CD8-positive, alpha-beta memory T cell (primary cell): Measurements from ENCODE around the gene FAM200C. TPM values are rescaled to one million over a fixed set of nuclear protein-coding genes. Genes with fewer than 3 reads are reported as not detected.

ENCODE experiments used
- CTCF ChIA-PET: fragments of 350-600 bp; sonication (Branson Sonifier 250); formaldehyde crosslinking; loops from one replicate; lab custom pipeline; 2021; ENCODE audit warnings: antibody characterized with exemption; lab: Charles Lee
- POLR2A ChIA-PET: fragments of 350-600 bp; sonication (Branson Sonifier 250); formaldehyde crosslinking; loops from one replicate; lab custom pipeline; 2021; ENCODE audit warnings: antibody characterized with exemption; lab: Charles Lee
- DNase-seq, 5 donors: peaks; one replicate each; pipeline versions ENCODE4 v3.0.0 to v3.0.0-alpha.2; 2020 to 2022; ENCODE audit warnings: mixed read lengths in 1 of 5
- H3K27ac ChIP-seq: one replicate; pipeline ENCODE4 v1.7.0; 2013; ENCODE audit warnings: low read depth, mild to moderate bottlenecking, low read length, moderate library complexity
- H3K27me3 ChIP-seq: 2 replicates; pipeline ENCODE4 v1.7.0; 2013; ENCODE audit warnings: low read length, mild to moderate bottlenecking; ENCODE audit not compliant: insufficient read depth, poor library complexity, severe bottlenecking
- H3K36me3 ChIP-seq: 2 replicates; pipeline ENCODE4 v1.7.0; 2013; ENCODE audit warnings: mild to moderate bottlenecking, low read length, moderate library complexity; ENCODE audit not compliant: insufficient read depth
- H3K4me1 ChIP-seq: 2 replicates; pipeline ENCODE4 v1.7.0; 2013; ENCODE audit warnings: mild to moderate bottlenecking, low read length, moderate library complexity; ENCODE audit not compliant: insufficient read depth
- H3K4me3 ChIP-seq: 2 replicates; pipeline ENCODE4 v1.7.0; 2013; ENCODE audit warnings: mild to moderate bottlenecking, low read length
- H3K9me3 ChIP-seq: 2 replicates; pipeline ENCODE4 v1.7.0; 2013; ENCODE audit warnings: mild to moderate bottlenecking, low read length
- H3K27ac Mint-ChIP-seq, 8 donors: one replicate each; pipeline ENCODE4 v1.8.0; 2020 to 2021; ENCODE audit warnings: mixed read lengths in 8 of 8, mild to moderate bottlenecking in 6 of 8, inconsistent platforms in 3 of 8, moderate library complexity in 3 of 8
- H3K27me3 Mint-ChIP-seq, 2 donors: one replicate each; pipeline ENCODE4 v1.8.0; 2020 to 2021; ENCODE audit warnings: mixed read lengths in 2 of 2, mild to moderate bottlenecking in 1 of 2, moderate library complexity in 1 of 2
- H3K36me3 Mint-ChIP-seq, 3 donors: one replicate each; pipeline ENCODE4 v1.8.0; 2020 to 2021; ENCODE audit warnings: mixed read lengths in 3 of 3, inconsistent platforms in 1 of 3, mild to moderate bottlenecking in 1 of 3
- H3K4me1 Mint-ChIP-seq, 3 donors: one replicate each; pipeline ENCODE4 v1.8.0; 2020 to 2021; ENCODE audit warnings: mixed read lengths in 3 of 3, inconsistent platforms in 1 of 3, mild to moderate bottlenecking in 1 of 3
- H3K4me3 Mint-ChIP-seq, 7 donors: one replicate each; pipeline ENCODE4 v1.8.0; 2020 to 2021; ENCODE audit warnings: mixed read lengths in 7 of 7, mild to moderate bottlenecking in 6 of 7, moderate library complexity in 4 of 7, inconsistent platforms in 2 of 7
- H3K9me3 Mint-ChIP-seq, 5 donors: one replicate each; pipeline ENCODE4 v1.8.0; 2020 to 2022; ENCODE audit warnings: mixed read lengths in 5 of 5, mild to moderate bottlenecking in 3 of 5, moderate library complexity in 2 of 5, inconsistent platforms in 1 of 5
- polyA plus RNA-seq: library from polyadenylated mRNA; unstranded; fragments of 300-500 nt; fragmentation: Illumina TruSeq; gene quantifications from one replicate; pipeline ENCODE4 v1.2.3, GENCODE V29; 2021
- total RNA-seq, 2 experiments: library from RNA; stranded (reverse); gene quantifications; one replicate each; pipeline ENCODE4 v1.2.3, GENCODE V29; 2021

Gene FAM200C
- total and polyA plus RNA-seq, 3 experiments from 2014 or later: 0.12 to 1.2 (median 1.0) TPM

GRCh38 chr5:160357394-160357793, 42.5 kb downstream of the FAM200C start:
- no peaks in the 10 kb centered on the region for H3K36me3 ChIP-seq
- POLR2A ChIA-PET: no interaction called here
- H3K27me3 ChIP-seq: no peaks in the 10 kb centered on the region
- Mint-ChIP-seq H3K36me3 (no peaks in the 10 kb centered on the region), H3K4me3 (no peak overlapping the region), H3K9me3 (no peaks in the 10 kb centered on the region), H3K27ac (no peak overlapping the region), H3K4me1 (no peaks in the 10 kb centered on the region), H3K27me3 (peaks cover 8 to 26% of the 10 kb centered on the region in 2 donors)
- no peak overlapping the region for H3K4me3 ChIP-seq
- no peak overlapping the region for H3K27ac ChIP-seq
- no peaks in the 10 kb centered on the region for H3K4me1 ChIP-seq
- CTCF ChIA-PET: interaction anchor here (0.8 kb wide), 1 partner anchor 12 kb away, joined by 3 read pairs; no protein-coding TSS in a partner anchor
- DNase-seq: no peak
- H3K9me3 ChIP-seq: no peaks in the 10 kb centered on the region

GRCh38 chr5:160356550-160357347, 43.1 kb downstream of the FAM200C start:
- Mint-ChIP-seq H3K4me1 (no peaks in the 10 kb centered on the region), H3K27ac (no peak overlapping the region), H3K4me3 (no peak overlapping the region), H3K9me3 (no peaks in the 10 kb centered on the region), H3K36me3 (no peaks in the 10 kb centered on the region), H3K27me3 (peaks cover 5 to 20% of the 10 kb centered on the region in 2 donors)
- no peaks in the 10 kb centered on the region for H3K4me1 ChIP-seq
- POLR2A ChIA-PET: no interaction called here
- H3K36me3 ChIP-seq: no peaks in the 10 kb centered on the region
- CTCF ChIA-PET: no interaction called here
- no peak overlapping the region for H3K4me3 ChIP-seq
- no peaks in the 10 kb centered on the region for H3K27me3 ChIP-seq
- DNase-seq: no peak
- no peaks in the 10 kb centered on the region for H3K9me3 ChIP-seq
- H3K27ac ChIP-seq: no peak overlapping the region

GRCh38 chr5:160354666-160355065, 45.2 kb downstream of the FAM200C start:
- Histone ChIP-seq H3K9me3 (no peaks in the 10 kb centered on the region), H3K4me1 (no peaks in the 10 kb centered on the region), H3K27ac (no peak overlapping the region), H3K36me3 (no peaks in the 10 kb centered on the region), H3K4me3 (no peak overlapping the region), H3K27me3 (no peaks in the 10 kb centered on the region)
- Mint-ChIP-seq H3K4me3 (no peak overlapping the region), H3K36me3 (no peaks in the 10 kb centered on the region), H3K9me3 (no peaks in the 10 kb centered on the region), H3K27ac (no peak overlapping the region), H3K27me3 (peaks cover 3 to 7% of the 10 kb centered on the region in 2 donors), H3K4me1 (no peaks in the 10 kb centered on the region)
- ChIA-PET POLR2A (no interaction called here), CTCF (interaction anchor here (1.4 kb wide), 1 partner anchor 10 kb away, joined by 7 read pairs; no protein-coding TSS in a partner anchor)
- no peak for DNase-seq

GRCh38 chr5:160353379-160353778, 46.5 kb downstream of the FAM200C start:
- Mint-ChIP-seq H3K4me1 (no peaks in the 10 kb centered on the region), H3K36me3 (no peaks in the 10 kb centered on the region), H3K9me3 (no peaks in the 10 kb centered on the region), H3K27ac (peak overlapping the region in 1 of 8 donors; percentile 35), H3K27me3 (peaks cover 3% of the 10 kb centered on the region in 2 donors), H3K4me3 (no peak overlapping the region)
- Histone ChIP-seq H3K9me3 (no peaks in the 10 kb centered on the region), H3K4me3 (no peak overlapping the region), H3K4me1 (no peaks in the 10 kb centered on the region), H3K27ac (no peak overlapping the region), H3K36me3 (no peaks in the 10 kb centered on the region), H3K27me3 (no peaks in the 10 kb centered on the region)
- CTCF ChIA-PET: interaction anchor here (0.6 to 1.2 kb wide), 2 partner anchors 8 to 11 kb away, joined by 3 read pairs; no protein-coding TSS in a partner anchor
- POLR2A ChIA-PET: no interaction called here
- no peak for DNase-seq

- no peaks in the 10 kb centered on the region for H3K4me1 ChIP-seq
- peaks cover under 1 to 3% of the 10 kb centered on the region in 2 donors for H3K27me3 Mint-ChIP-seq
- no peaks in the 10 kb centered on the region for H3K9me3 ChIP-seq
- no peaks in the 10 kb centered on the region for H3K36me3 ChIP-seq
- H3K27ac ChIP-seq: no peak overlapping the region
- H3K4me1 Mint-ChIP-seq: no peaks in the 10 kb centered on the region
- POLR2A ChIA-PET: no interaction called here
- no peaks in the 10 kb centered on the region for H3K9me3 Mint-ChIP-seq
- no peak for DNase-seq
- H3K4me3 ChIP-seq: no peak overlapping the region
- no peaks in the 10 kb centered on the region for H3K36me3 Mint-ChIP-seq
- H3K27me3 ChIP-seq: no peaks in the 10 kb centered on the region
- H3K27ac Mint-ChIP-seq: no peak overlapping the region
- CTCF ChIA-PET: no interaction called here
- H3K4me3 Mint-ChIP-seq: no peak overlapping the region
Measured at GRCh38 chr5:160352308-160352707, 47.5 kb downstream of the FAM200C start.

- no peak for DNase-seq
- Histone ChIP-seq H3K36me3 (no peaks in the 10 kb centered on the region), H3K9me3 (no peaks in the 10 kb centered on the region), H3K27me3 (no peaks in the 10 kb centered on the region), H3K4me3 (no peak overlapping the region), H3K27ac (no peak overlapping the region), H3K4me1 (no peaks in the 10 kb centered on the region)
- ChIA-PET CTCF (interaction anchor here (8.9 kb wide), 1 partner anchor 330 kb away, joined by 71 read pairs; no protein-coding TSS in a partner anchor), POLR2A (interaction anchor here (0.7 kb wide), 1 partner anchor 77 kb away, joined by 5 read pairs; no protein-coding TSS in a partner anchor)
- Mint-ChIP-seq H3K27me3 (peaks cover 0 to 8% of the 10 kb centered on the region in 2 donors), H3K9me3 (no peaks in the 10 kb centered on the region), H3K4me3 (no peak overlapping the region), H3K4me1 (peaks cover 0 to 4% (median 4%) of the 10 kb centered on the region in 3 donors), H3K36me3 (no peaks in the 10 kb centered on the region), H3K27ac (no peak overlapping the region)
Measured at GRCh38 chr5:160349935-160350303, 49.9 kb downstream of the FAM200C start.

GRCh38 chr5:160349249-160349934, 50.5 kb downstream of the FAM200C start:
- peaks cover 0 to 8% of the 10 kb centered on the region in 2 donors for H3K27me3 Mint-ChIP-seq
- H3K4me3 Mint-ChIP-seq: no peak overlapping the region
- H3K27ac Mint-ChIP-seq: no peak overlapping the region
- no peak for DNase-seq
- Histone ChIP-seq H3K36me3 (no peaks in the 10 kb centered on the region), H3K4me3 (no peak overlapping the region), H3K27ac (no peak overlapping the region), H3K9me3 (no peaks in the 10 kb centered on the region), H3K27me3 (no peaks in the 10 kb centered on the region), H3K4me1 (no peaks in the 10 kb centered on the region)
- ChIA-PET POLR2A (no interaction called here), CTCF (interaction anchor here (1.1 to 8.9 kb wide), 2 partner anchors 329 to 1193 kb away, joined by 3 to 71 read pairs; no protein-coding TSS in a partner anchor)
- H3K4me1 Mint-ChIP-seq: peaks cover 0 to 4% (median 4%) of the 10 kb centered on the region in 3 donors
- no peaks in the 10 kb centered on the region for H3K9me3 Mint-ChIP-seq
- no peaks in the 10 kb centered on the region for H3K36me3 Mint-ChIP-seq

- ChIA-PET POLR2A (no interaction called here), CTCF (interaction anchor here (8.9 kb wide), 1 partner anchor 328 kb away, joined by 71 read pairs; no protein-coding TSS in a partner anchor)
- Mint-ChIP-seq H3K4me3 (peak overlapping the region in 1 of 7 donors; percentile 51), H3K36me3 (no peaks in the 10 kb centered on the region), H3K9me3 (no peaks in the 10 kb centered on the region), H3K4me1 (peaks cover 0 to 4% (median 4%) of the 10 kb centered on the region in 3 donors), H3K27me3 (peaks cover 3 to 7% of the 10 kb centered on the region in 2 donors), H3K27ac (no peak overlapping the region)
- Histone ChIP-seq H3K4me1 (no peaks in the 10 kb centered on the region), H3K27me3 (no peaks in the 10 kb centered on the region), H3K27ac (no peak overlapping the region), H3K4me3 (no peak overlapping the region), H3K9me3 (no peaks in the 10 kb centered on the region), H3K36me3 (no peaks in the 10 kb centered on the region)
- DNase-seq: no peak
Measured at GRCh38 chr5:160348080-160348479, 51.8 kb downstream of the FAM200C start.
